GM19467 (cell line): ENCODE data around the gene ETV3.
"Not testable (repeated sequence)": the region's sequence is repeated elsewhere in the genome, so short reads cannot be mapped to it uniquely, and the experiment has no call there.

Source experiments
- ATAC-seq: cut with Tn5 transposase; IDR thresholded peaks from one replicate; pipeline ENCODE4 v1.9.1; 2021; ENCODE audit warnings: mild to moderate bottlenecking, moderate library complexity; ENCODE audit not compliant: unreplicated experiment

ETV3 gene

DNA sequence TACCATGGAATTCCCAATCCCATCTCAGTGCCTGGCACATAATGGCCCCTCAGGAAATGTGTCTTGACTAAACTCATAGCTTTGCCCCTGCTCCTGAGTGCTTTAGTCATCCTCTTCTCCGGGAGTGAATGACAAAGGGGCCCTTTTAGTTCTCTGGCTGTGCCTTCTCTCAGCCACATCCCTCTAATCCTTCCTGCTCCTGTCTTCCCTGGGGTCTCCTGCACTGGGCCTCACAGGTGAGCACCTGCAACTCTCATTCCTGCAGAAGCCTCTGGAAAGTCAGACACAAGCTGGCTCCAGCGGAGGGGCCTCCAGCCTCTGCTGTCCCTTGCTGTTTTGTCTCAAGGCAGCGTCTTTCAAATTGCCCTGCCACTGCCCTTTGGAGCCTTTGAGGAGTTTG, 24.6 kb downstream of the ETV3 start:
- ATAC-seq = no peak

DNA sequence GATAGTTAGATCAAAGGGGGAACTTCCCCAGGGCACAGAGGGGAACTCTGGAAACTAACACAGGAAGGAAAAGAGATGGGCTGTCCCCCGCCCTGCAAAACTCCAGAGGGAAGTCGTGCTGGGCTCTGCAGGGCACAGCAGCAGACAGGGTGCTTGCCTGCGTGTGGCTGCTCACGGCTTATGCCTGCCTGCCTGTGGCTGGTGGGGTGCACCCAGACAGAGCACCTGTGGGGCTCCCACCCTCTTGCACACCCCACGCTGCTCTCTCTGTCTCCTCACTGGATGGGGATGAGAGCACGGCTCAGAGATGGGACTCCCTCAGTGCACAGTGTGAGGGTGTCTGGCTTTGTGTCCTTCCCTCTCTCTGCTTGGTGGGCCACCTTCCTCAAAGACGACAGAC, 25.1 kb downstream of the ETV3 start:
- ATAC-seq = no peak

- ATAC-seq = no peak
These were observed 25.9 kb downstream of the ETV3 start for GRCh38 chr1:157112186-157112867.

GRCh38 chr1:157111396-157112165, 26.6 kb downstream of the ETV3 start:
- ATAC-seq = no peak

GRCh38 chr1:157110686-157111085, 27.5 kb downstream of the ETV3 start:
- ATAC-seq = no peak

GRCh38 chr1:157110003-157110402, 28.2 kb downstream of the ETV3 start:
- no peak for ATAC-seq

DNA sequence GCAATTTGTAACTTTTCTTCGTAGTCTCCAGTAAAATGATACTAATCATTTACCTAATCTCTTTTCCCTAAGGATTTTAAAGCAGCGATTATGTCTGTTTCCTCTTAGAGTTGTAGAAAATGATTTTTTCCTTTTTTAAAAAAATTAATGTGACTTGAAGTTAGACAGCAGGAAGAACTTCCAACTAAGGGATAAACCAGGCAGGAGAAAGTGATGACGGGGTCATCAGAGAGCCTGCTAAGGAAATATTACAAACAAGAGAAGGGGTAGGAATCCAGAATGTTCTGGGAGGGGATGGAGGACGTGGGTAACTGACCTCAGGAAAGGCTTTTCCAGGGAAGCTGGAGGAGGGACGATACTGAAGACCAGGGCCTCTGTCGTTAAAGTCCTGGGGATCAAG, 29.7 kb downstream of the ETV3 start:
- ATAC-seq = no peak

DNA sequence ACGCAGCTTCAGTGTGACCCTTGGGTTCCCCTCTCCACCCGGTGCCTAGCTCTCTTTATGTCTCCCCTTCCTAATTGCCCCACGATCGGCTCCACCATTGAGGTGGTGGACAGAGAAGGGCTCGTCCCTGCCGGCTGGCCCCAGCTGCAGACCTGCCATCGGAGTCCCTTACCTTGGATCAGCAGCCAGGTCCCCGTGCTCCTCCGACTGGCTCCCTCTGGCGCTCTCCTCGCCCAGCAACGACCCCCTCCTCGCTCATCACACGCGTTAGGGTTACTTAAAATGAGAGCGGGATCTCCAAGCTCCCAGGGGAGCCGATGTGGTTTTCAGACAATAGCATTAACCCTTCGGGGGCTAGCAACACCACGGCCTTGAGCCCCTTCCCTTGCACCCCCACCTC, 30.5 kb downstream of the ETV3 start:
- ATAC-seq = no peak

DNA sequence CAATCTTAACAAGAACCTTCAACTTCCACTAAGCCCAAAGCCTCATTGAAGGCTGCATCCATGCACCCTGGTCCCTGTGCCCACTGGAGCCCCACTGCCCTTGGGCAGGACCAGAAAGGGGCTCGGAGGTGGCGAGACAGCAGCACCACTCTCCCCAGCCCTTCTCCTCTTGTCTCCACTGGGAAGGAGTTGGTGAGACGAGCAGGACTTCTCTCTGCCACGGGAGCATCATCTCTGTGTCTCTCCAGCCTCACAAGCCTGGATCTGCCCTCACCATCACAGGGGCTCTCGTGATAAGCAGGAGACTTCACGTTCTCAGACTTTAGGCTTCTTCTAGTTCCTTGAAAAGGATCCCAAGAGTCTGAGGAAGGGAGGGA, 31.4 kb downstream of the ETV3 start:
- no peak for ATAC-seq

- peak; percentile 69 for ATAC-seq
These were observed 32.0 kb downstream of the ETV3 start for GRCh38 chr1:157105988-157106812.

GRCh38 chr1:157105298-157105987, 32.8 kb downstream of the ETV3 start:
- no peak for ATAC-seq

DNA sequence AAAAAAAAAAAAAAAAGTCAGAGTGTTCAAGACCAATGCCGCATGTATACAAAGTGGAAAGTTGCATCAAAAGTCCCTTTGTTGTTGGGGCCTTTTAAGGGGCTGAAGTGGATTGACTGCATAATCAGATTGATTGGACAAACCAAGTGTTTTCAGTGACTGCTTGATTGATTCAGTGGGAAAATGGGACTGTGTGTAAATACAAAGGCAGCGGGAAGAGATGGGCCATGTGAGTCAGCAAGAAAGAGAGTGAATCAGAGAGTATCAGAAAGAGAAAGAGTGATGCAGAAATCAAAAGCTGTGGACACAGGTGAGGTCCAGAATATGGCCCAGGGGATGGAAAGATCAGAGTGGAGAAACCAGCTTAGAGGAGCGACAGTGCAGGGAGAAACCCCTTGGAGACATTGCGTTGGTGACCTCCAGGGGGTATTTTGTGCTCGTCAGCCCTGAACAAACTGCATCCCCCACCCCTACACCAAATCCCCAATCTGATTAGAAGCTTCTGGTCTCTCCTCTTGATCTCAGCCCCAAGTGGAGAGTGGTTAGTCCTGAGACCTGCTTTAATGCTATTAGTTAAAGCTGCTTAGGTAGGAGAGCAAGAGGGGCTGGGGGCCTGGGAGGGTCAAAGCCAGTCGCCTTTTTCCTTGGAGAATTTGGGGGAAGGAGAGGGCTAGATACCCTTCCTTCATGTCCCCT, 33.4 kb downstream of the ETV3 start:
- no peak for ATAC-seq

DNA sequence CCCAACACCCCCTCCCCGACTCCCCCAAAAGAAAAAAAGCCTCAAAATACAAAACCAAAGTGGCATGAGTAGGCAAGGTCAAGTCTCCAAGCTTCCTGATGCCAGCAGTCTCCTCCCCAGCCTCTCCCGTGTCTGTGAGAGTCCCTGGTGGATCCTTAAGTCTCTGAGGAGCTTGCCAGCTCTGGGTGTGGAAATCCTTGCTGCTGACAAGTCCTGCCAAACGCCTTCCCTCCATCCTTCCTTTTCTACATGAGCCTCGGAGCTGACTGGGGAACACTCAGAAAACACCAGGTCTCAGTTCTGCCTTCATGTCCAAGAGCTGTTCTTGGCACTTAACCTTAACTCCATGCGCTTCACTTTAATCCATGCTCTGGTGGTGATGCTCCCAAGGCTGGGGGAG, 34.9 kb downstream of the ETV3 start:
- no peak for ATAC-seq

DNA sequence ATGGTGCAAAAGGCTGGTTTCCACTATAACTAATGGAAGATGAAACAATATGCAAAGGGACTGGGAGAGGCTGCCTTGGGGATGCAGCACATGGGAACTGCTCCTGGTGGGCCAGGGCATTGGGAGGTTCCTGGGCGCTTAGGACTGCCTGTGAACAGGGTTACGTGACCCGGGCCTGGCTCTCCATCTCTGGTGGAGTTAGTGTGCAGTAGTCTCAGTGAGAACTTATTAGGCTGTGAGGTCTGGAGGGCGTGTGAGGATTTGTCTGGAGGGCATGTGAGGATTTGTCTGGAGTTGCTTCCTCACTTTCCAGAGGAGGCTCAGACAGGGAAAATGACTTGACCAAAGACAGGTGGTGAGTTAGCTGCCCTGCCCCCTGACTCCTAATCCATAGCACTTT, 37.0 kb downstream of the ETV3 start:
- no peak for ATAC-seq

- ATAC-seq = no peak
These were observed 38.6 kb downstream of the ETV3 start, which contains the start of gene ETV3L for GRCh38 chr1:157099633-157100009. ETV3L (minus strand) TSS chr1:157099808; CDS start chr1:157099523, 285 bp downstream.

GRCh38 chr1:157098987-157099632, 39.1 kb downstream of the ETV3 start:
- ATAC-seq = not testable (repeated sequence)

DNA sequence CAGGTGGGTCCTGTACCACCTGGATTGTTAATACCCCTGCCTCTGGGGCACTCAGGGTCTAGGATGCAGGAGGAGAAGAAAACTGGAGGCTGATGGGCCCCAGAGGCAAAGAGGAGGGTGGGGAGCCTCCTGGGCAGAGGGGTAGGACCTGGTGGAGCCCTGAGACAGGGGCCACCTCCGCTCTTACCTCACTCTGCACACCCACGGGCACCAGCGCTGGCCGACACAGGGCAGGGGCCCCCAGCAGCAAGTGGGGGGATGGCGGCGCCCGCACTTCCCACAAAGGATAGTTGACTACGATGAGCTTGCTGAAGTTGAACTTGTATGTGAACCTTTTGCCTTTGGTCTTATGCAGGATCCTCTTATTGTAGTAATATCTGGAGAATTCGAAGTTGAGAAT, 39.7 kb downstream of the ETV3 start:
- ATAC-seq = no peak

- no peak for ATAC-seq
These were observed 40.5 kb downstream of the ETV3 start for GRCh38 chr1:157097692-157098091.

- no peak for ATAC-seq
These were observed 41.3 kb downstream of the ETV3 start for GRCh38 chr1:157096881-157097280.

GRCh38 chr1:157095551-157095950, 42.6 kb downstream of the ETV3 start:
- ATAC-seq = no peak
